ENCODE measurements around the gene AGBL3. TPM values are rescaled to one million over a fixed set of nuclear protein-coding genes. Genes with fewer than 3 reads are reported as not detected.

Gene AGBL3
- polyA plus RNA-seq, 3 donors = 0.03 to 0.20 (median 0.12) TPM

GRCh38 chr7:135147899-135148721 is 161.8 kb downstream of the AGBL3 start, which contains the start of gene TMEM140:
Gene TMEM140 (plus strand): TSS chr7:135148072. CDS start chr7:135164442, 16,370 bp downstream.
- Mint-ChIP-seq H3K27me3 (ENCODE audit: low read depth in 3 of 3) (peaks cover 0 to 2% (median 0%) of the 10 kb centered on the region in 3 donors), H3K4me1 (peaks cover 61% of the 10 kb centered on the region), H3K9me3 (peaks cover 0 to 6% (median 0%) of the 10 kb centered on the region in 7 donors), H3K4me3 (peak within 1 kb of the TSS; percentile 96), H3K27ac (peak within 1 kb of the TSS; percentile 93 to 99 (median 96)), H3K36me3 (peaks cover 11 to 21% of the 10 kb centered on the region in 2 donors)
- WGBS (ENCODE audit: insufficient coverage) = 0% methylated on average over 8 of the region's 13 CpGs
- Histone ChIP-seq H3K4me2 (replicated peaks; ENCODE audit: extremely low read depth, low read length, poor library complexity, severe bottlenecking) (peak within 1 kb of the TSS; percentile 77), H3K36me3 (replicated peaks in 1 of 2; ENCODE audit: control insufficient read depth in 1 of 2, insufficient read depth in 2 of 2, low read length in 2 of 2) (no peaks in the 10 kb centered on the region), H3K79me2 (ENCODE audit: insufficient read depth, low read length) (peaks cover 40% of the 10 kb centered on the region), H3K27ac (ENCODE audit: low read depth in 1 of 2, low read length in 2 of 2) (peak within 1 kb of the TSS; percentile 89 to 99), H4K20me1 (ENCODE audit: insufficient read depth, low read length) (no peaks in the 10 kb centered on the region), H3K4me1 (ENCODE audit: control insufficient read depth in 1 of 2, insufficient read depth in 2 of 2, low read length in 2 of 2) (peaks cover 52 to 60% of the 10 kb centered on the region in 2 donors), H3K27me3 (ENCODE audit: control insufficient read depth in 2 of 2, insufficient read depth in 2 of 2, low read length in 2 of 2) (no peaks in the 10 kb centered on the region), H3K9ac (ENCODE audit: insufficient read depth, low read length, poor library complexity, severe bottlenecking) (peak within 1 kb of the TSS; percentile 81), H3K4me3 (replicated peaks in 1 of 3; ENCODE audit: low read depth in 2 of 3, low read length in 3 of 3) (peak within 1 kb of the TSS; percentile 68 to 98 (median 81)), H2AFZ (ENCODE audit: insufficient read depth, low read depth, low read length, poor library complexity, severe bottlenecking) (peak within 1 kb of the TSS; percentile 87), H3K9me3 (replicated peaks in 1 of 2; ENCODE audit: control insufficient read depth in 1 of 2, insufficient read depth in 1 of 2, low read length in 2 of 2) (no peaks in the 10 kb centered on the region)
- intact Hi-C loops (cut with micrococcal nuclease) = loop anchor here in 1 of 2 donors (5.0 kb wide), 1 partner anchor 64 kb away; the partner anchor contains the start of gene WDR91
- DNase-seq = peak; percentile 57 to 63 (median 61)
- TF ChIP-seq, protein P1, sequence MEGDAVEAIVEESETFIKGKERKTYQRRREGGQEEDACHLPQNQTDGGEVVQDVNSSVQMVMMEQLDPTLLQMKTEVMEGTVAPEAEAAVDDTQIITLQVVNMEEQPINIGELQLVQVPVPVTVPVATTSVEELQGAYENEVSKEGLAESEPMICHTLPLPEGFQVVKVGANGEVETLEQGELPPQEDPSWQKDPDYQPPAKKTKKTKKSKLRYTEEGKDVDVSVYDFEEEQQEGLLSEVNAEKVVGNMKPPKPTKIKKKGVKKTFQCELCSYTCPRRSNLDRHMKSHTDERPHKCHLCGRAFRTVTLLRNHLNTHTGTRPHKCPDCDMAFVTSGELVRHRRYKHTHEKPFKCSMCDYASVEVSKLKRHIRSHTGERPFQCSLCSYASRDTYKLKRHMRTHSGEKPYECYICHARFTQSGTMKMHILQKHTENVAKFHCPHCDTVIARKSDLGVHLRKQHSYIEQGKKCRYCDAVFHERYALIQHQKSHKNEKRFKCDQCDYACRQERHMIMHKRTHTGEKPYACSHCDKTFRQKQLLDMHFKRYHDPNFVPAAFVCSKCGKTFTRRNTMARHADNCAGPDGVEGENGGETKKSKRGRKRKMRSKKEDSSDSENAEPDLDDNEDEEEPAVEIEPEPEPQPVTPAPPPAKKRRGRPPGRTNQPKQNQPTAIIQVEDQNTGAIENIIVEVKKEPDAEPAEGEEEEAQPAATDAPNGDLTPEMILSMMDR (IDR thresholded peaks at IDR 0.05) = no peak

DNA sequence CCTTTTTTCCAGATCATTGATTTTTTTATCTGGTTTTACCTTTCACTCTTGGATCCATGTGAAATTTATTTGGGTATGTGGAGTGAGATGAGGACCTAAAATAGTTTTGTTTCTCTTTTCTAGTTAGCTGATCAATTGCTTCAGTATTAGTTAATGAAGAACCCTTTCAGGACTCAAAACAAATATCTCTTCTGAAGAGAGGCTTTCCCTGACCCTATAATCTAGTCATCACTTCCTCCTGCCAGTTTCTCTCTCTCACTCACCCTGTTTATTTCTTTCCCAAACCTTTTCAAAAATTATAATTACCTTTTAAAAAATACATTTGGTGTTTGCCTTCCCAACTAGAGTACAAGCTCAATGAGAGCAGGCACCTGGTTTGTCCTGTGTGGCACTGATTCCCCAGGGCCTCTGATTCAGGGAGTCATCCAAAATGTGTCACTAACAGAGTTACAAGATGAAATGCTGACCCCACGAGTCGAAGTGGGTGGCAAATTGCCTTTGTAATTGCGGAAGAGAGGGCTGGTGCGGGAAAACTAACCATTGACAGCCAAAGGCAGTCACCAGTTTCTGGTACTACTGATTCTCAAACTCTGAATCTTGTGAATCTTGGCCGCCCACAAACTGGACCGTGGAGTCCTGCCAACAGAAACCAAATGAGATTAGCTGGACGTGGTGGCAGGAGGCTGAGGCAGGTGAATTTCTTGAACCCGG is 163.9 kb downstream of the AGBL3 start:
- H3K4me3 Mint-ChIP-seq = peak overlapping the region; percentile 88 to 96
- H3K9ac ChIP-seq (ENCODE audit: insufficient read depth, low read length, poor library complexity, severe bottlenecking) = peak overlapping the region; percentile 75
- no peak overlapping the region for H2AFZ ChIP-seq (ENCODE audit: insufficient read depth, low read depth, low read length, poor library complexity, severe bottlenecking)
- peaks cover 0 to 2% (median 0%) of the 10 kb centered on the region in 3 donors for H3K27me3 Mint-ChIP-seq (ENCODE audit: low read depth in 3 of 3)
- WGBS (ENCODE audit: insufficient coverage) = 63% methylated on average over 6 of the region's 8 CpGs
- peaks cover 58% of the 10 kb centered on the region for H3K79me2 ChIP-seq (ENCODE audit: insufficient read depth, low read length)
- peak overlapping the region; percentile 88 to 99 for H3K27ac ChIP-seq (ENCODE audit: low read depth in 1 of 2, low read length in 2 of 2)
- peak overlapping the region; percentile 99 to 100 (median 99) for H3K27ac Mint-ChIP-seq
- intact Hi-C loops (cut with micrococcal nuclease) = loop anchor here in 1 of 2 donors (2.0 to 5.0 kb wide), 2 partner anchors 19 to 57 kb away; no protein-coding TSS in a partner anchor
- peak overlapping the region; percentile 77 for H3K4me2 ChIP-seq (replicated peaks; ENCODE audit: extremely low read depth, low read length, poor library complexity, severe bottlenecking)
- H3K4me1 Mint-ChIP-seq = peaks cover 63% of the 10 kb centered on the region
- peak; percentile 41 to 65 (median 52) for DNase-seq
- no peaks in the 10 kb centered on the region for H4K20me1 ChIP-seq (ENCODE audit: insufficient read depth, low read length)
- peaks cover 1 to 24% (median 7%) of the 10 kb centered on the region in 7 donors for H3K9me3 Mint-ChIP-seq
- peaks cover 20 to 36% of the 10 kb centered on the region in 2 donors for H3K36me3 Mint-ChIP-seq
- H3K4me1 ChIP-seq (ENCODE audit: control insufficient read depth in 1 of 2, insufficient read depth in 2 of 2, low read length in 2 of 2) = peaks cover 52 to 60% of the 10 kb centered on the region in 2 donors
- no peaks in the 10 kb centered on the region for H3K36me3 ChIP-seq (replicated peaks in 1 of 2; ENCODE audit: control insufficient read depth in 1 of 2, insufficient read depth in 2 of 2, low read length in 2 of 2)
- TF ChIP-seq, protein P1 (IDR thresholded peaks at IDR 0.05) = no peak
- H3K9me3 ChIP-seq (replicated peaks in 1 of 2; ENCODE audit: control insufficient read depth in 1 of 2, insufficient read depth in 1 of 2, low read length in 2 of 2) = no peaks in the 10 kb centered on the region
- peak overlapping the region in 2 of 3 experiments; percentile 2 to 81 for H3K4me3 ChIP-seq (replicated peaks in 1 of 3; ENCODE audit: low read depth in 2 of 3, low read length in 3 of 3)
- no peaks in the 10 kb centered on the region for H3K27me3 ChIP-seq (ENCODE audit: control insufficient read depth in 2 of 2, insufficient read depth in 2 of 2, low read length in 2 of 2)
